Middle frontal gyrus (tissue), 1 donor: ENCODE results near the gene ZNF195.
"Not testable (repeated sequence)": the region's sequence is repeated elsewhere in the genome, so short reads cannot be mapped to it uniquely, and the experiment has no call there.

Source experiments
- DNase-seq: peaks from one replicate; pipeline ENCODE4 v3.0.0-alpha.2; 2015; ENCODE audit warnings: low spot score; ENCODE audit errors: extremely low spot score

Gene ZNF195

DNA sequence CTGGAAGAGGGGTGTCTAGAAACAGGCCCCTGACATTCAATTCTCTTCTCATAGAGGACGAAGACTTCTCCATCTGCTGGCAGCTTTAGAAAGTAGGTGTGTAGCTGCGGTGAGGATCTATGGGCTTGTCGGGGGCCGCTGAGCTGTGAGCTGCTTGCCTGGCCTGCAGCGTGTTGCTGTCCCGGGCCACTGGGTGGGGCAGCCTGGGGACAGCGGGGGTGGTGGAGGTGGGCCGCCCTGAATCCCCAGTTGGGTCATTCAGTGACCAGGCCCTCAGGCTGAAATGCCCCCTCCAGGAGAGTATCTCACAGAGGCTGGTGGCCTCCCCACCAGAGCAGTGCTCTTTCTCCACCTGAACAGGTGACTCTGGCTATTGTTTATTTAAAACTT lies 23.9 kb upstream of the ZNF195 start:
- not testable (repeated sequence) for DNase-seq

- not testable (repeated sequence) for DNase-seq
Measured at GRCh38 chr11:3402181-3402860, 23.4 kb upstream of the ZNF195 start.

DNA sequence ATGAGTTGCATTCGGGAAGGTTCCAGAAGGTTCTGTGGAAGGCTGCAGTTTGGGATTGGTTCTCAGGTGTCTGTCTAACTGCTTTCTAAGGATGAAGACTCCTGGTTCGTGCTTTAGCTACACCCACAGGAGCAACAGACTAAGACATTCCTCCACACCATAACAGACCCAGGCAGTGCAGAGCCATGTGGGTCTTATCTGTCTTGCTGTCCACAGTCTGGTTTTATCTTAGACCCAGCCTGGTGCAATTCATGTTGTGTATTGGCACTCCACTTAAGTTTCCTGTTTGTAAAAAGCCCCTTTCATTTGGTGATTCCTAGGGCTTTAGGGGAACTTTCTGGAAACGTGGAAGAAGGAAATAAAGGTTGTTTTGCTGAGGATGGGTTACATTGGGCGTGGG lies 22.1 kb upstream of the ZNF195 start:
- not testable (repeated sequence) for DNase-seq

- not testable (repeated sequence) for DNase-seq
Measured at GRCh38 chr11:3398509-3398908, 19.6 kb upstream of the ZNF195 start.

DNA sequence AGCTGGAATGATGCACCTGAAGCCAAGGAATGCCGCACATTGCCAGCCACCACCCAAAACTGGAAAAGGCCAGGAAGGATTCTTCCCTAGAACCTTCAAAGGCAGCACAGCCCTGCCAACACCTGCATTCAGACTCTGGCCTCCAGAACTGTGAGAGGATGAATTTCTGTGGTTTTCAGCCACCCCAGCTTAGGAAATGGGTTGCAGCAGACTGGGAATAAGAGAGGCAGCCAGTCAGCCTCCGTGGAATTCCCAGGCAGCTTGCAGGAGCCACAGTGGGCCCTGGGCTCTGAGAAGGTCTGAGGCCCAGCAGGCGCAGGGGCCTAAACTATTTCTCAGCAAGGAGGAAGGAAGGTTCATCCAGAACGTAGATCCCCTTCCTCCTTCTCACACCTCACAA lies 19.2 kb upstream of the ZNF195 start:
- DNase-seq: not testable (repeated sequence)

- not testable (repeated sequence) for DNase-seq
Measured at GRCh38 chr11:3397210-3397609, 18.3 kb upstream of the ZNF195 start.

DNA sequence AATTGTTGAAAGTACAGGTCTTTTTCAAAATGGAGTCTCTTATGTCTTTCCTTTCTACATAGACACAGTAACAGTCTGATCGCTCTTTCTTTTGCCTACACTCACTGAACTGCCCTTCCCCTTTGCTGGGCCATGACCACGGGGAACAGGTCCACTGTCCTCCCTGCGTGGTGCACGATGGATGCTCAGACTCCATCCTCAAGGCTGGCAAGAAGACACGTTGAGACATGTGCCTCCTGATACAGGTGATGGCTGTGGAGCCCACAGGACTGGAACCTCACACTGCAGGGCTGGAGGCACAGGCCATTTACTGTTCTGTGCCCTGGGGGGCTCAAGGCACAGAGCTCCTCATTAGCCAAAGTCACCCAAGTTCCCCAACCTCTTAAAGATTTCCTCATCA lies 16.5 kb upstream of the ZNF195 start:
- DNase-seq: not testable (repeated sequence)

DNA sequence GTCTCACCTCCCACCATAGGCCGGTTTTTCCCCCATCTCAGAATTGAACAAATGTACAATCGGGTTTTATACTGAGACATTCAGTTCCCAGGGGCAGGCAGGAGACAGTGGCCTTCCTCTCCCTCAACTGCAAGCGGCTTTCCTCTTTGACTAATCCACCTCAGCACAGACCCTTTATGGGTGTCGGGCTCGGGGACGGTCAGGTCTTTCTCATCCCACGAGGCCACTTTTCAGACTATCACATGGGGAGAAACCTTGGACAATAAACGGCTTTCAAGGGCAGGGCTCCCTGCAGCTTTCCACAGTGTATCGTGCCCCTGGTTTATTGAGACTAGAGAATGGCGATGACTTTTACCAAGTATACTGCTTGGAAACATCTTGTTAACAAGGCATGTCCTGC lies 16.0 kb upstream of the ZNF195 start:
- not testable (repeated sequence) for DNase-seq

DNA sequence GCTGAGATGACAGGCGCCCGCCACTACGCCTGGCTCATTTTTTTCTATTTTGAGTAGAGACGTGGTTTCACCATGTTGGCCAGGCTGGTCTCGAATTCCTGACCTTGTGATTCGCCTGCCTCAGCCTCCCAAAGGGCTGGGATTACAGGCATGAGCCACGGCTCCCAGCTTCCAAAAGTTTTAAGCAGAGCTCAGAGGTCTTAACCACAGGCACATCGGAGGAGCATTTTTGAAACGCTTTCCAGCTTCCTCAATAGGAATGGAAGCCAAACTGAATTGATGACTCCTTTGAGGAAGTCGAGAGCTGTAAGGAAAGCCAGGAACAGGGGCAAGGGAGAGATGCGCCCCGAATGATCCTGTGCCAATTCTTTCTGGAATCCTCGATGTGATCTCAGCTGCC lies 14.5 kb upstream of the ZNF195 start:
- DNase-seq: not testable (repeated sequence)

DNA sequence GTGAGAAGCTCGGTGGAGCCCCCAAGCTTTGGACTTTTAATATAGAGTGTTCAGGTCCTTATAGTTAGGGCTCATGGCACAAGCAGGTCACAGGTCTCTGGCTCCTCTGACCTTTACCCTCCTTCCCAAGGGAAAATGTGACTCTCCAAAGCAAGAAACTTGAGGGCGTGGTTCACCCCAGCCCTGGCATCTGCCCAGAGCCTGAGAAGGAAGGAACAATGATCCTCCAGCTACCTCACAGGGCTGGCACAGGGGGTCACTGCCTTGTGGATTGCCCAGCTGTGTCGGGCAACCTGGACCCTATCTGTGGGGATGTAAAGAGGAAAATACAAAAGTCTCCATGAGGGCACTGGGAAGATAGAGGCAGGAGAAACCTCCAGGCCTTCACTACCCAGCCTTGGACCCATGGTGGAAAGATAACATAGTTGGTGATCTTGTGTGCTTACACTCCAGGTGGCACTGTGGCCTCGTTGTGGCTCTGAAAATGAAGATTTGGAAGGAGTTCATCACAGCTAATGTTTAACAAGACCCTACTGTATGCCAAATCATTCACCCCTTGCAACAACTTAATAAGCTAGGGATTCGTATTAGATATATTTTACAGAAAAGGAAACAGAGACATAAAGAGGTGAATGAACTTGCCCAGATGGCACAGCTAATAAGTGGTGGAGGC lies 3.8 kb upstream of the ZNF195 start:
- DNase-seq: no peak

DNA sequence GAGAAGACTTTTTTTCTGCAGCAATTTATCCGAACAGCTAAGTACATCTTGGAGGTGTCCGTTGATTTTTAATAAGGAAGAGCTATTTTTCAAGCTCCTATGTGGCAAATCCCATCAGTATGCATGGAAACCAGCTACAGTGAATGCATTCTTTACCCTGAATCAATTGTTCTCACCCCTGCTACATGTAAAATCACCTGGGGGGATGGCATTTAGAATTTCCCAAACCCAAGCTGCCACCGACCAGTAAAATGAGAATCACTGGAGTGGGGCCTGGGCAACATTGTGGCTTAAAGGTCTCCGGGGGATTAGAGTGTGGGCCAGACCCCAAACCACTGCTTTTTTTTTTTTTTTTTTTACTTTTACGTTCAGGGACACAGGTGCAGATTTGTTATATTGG lies 2.8 kb upstream of the ZNF195 start:
- no peak for DNase-seq

DNA sequence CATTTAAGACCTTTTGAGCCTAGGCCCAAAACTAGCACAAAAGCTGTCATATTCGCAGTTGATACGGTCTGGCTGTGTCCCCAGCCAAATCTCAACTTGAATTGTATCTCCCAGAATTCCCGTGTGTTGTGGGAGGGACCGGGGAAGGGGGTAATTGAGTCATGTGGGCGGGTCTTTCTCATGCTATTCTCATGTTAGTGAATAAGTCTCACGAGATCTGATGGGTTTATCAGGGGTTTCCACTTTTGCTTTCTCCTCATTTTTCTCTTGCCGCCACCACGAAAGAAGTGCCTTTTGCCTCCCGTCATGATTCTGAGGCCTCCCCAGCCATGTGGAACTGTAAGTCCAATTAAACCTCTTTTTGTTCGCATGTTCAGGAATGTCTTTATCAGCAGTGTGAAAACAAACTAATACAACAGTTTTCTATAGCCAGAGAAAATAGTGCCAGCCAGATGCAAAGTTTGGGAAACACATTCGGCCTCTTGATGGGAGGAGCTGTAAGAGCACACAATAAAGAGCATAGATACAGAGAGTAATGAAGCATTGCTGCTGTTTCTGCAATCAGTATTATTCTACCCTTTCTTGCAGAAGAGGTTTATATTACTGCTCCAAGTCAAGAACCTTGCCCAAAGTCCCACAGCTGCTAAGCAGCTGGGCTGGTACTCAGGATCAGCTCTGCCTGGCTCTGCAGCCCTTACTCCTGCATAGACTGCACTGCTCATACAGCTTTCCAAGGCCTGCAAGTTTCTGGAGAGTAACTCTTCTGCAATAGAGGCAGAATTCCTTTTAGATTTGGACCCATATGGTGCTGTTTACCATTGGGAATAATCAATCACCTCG lies 2.0 kb upstream of the ZNF195 start:
- DNase-seq: no peak

- no peak for DNase-seq
Measured at GRCh38 chr11:3375552-3375951, 3.4 kb downstream of the ZNF195 start.

GRCh38 chr11:3370311-3370870 lies 8.6 kb downstream of the ZNF195 start:
- DNase-seq: no peak

GRCh38 chr11:3369366-3369765 lies 9.6 kb downstream of the ZNF195 start:
- DNase-seq: no peak

GRCh38 chr11:3368199-3368598 lies 10.7 kb downstream of the ZNF195 start:
- DNase-seq: no peak

DNA sequence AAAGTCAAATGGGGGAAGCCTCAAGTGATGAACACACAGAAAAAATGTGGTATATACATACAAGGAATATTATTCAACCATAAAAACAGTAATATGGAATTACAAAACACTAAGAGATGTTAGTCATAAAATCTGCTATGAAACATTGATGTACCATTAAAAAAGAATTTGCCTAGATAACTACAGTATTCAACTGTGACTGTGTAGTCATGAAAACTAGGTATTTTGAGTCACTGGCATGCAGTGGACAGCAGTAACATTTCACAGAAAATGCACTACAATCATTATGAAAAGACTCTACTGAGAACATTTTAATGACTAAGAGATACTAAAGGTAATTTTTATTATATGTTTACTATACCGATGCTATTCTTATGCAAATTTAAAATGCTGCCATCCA lies 11.7 kb downstream of the ZNF195 start:
- no peak for DNase-seq

- DNase-seq: no peak
Measured at GRCh38 chr11:3359092-3359824, 19.7 kb downstream of the ZNF195 start.

- no peak for DNase-seq
Measured at GRCh38 chr11:3357994-3358676, 20.8 kb downstream of the ZNF195 start.

GRCh38 chr11:3357302-3357701 lies 21.6 kb downstream of the ZNF195 start:
- DNase-seq: no peak

GRCh38 chr11:3356858-3357257 lies 22.1 kb downstream of the ZNF195 start:
- no peak for DNase-seq
